ENCODE data around the gene PDE4D.

DNA sequence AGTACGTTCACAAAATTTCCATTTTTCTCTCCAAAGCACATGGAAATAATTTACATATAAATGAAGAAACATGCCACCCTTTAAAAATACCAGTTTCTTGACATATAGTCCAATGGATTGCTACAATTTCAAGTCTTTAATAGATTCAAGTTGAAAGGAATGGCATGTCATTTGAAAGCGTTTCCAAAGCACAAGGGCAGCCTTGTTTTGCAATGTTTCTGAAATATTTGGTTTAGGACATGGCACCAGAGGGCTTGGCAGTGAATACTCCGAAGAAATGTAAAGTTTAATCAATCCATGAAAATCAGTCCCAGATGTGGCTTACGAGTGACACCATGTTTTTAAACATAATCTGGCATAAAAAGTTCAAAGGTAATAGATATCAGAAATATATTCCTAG is 333.7 kb downstream of the PDE4D start:
- TF ChIP-seq, protein P1, sequence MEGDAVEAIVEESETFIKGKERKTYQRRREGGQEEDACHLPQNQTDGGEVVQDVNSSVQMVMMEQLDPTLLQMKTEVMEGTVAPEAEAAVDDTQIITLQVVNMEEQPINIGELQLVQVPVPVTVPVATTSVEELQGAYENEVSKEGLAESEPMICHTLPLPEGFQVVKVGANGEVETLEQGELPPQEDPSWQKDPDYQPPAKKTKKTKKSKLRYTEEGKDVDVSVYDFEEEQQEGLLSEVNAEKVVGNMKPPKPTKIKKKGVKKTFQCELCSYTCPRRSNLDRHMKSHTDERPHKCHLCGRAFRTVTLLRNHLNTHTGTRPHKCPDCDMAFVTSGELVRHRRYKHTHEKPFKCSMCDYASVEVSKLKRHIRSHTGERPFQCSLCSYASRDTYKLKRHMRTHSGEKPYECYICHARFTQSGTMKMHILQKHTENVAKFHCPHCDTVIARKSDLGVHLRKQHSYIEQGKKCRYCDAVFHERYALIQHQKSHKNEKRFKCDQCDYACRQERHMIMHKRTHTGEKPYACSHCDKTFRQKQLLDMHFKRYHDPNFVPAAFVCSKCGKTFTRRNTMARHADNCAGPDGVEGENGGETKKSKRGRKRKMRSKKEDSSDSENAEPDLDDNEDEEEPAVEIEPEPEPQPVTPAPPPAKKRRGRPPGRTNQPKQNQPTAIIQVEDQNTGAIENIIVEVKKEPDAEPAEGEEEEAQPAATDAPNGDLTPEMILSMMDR (IDR thresholded peaks at IDR 0.05; ENCODE audit: extremely low read depth in 1 of 2, insufficient read depth in 1 of 2, low read depth in 1 of 2, low read length in 2 of 2): no peak
- TF ChIP-seq EZH2 (IDR thresholded peaks at IDR 0.05; ENCODE audit: borderline replicate concordance, low read depth, low read length, severe bottlenecking) (no peak), POLR2A (IDR thresholded peaks at IDR 0.05; ENCODE audit: low read depth, low read length) (no peak), POLR2AphosphoS5 (IDR thresholded peaks at IDR 0.05; ENCODE audit: insufficient read depth, low read depth, low read length) (no peak), GATA2 (IDR thresholded peaks at IDR 0.05; ENCODE audit: insufficient read depth, insufficient read length, low read depth, low read length) (no peak), MYC (IDR thresholded peaks at IDR 0.05; ENCODE audit: low read depth, low read length) (no peak)

Measured in endothelial cell of umbilical vein (primary cell).